Ishikawa (cell line): Measurements from ENCODE around the gene ZNF609.

Experiments
- CEBPB ChIP-seq: IDR thresholded peaks from 2 replicates; pipeline ENCODE4 v1.6.1; 2012
- CREB1 ChIP-seq: IDR thresholded peaks from 2 replicates; pipeline ENCODE4 v1.6.1; 2012; ENCODE audit warnings: low read depth
- EGR1 ChIP-seq: IDR thresholded peaks from 2 replicates; pipeline ENCODE4 v1.6.1; 2012
- EP300 ChIP-seq: IDR thresholded peaks from 2 replicates; pipeline ENCODE4 v1.6.1; 2012; ENCODE audit warnings: borderline replicate concordance
- FOXM1 ChIP-seq: IDR thresholded peaks from 2 replicates; pipeline ENCODE4 v1.6.1; 2012; ENCODE audit warnings: low read depth, borderline replicate concordance
- NFIC ChIP-seq: IDR thresholded peaks from 2 replicates; pipeline ENCODE4 v1.6.1; 2012
- RAD21 ChIP-seq: IDR thresholded peaks from 2 replicates; pipeline ENCODE4 v1.6.1; 2012; ENCODE audit warnings: low read depth
- TAF1 ChIP-seq: IDR thresholded peaks from 2 replicates; pipeline ENCODE4 v1.6.1; 2012; ENCODE audit warnings: low read depth, mild to moderate bottlenecking
- TCF12 ChIP-seq: IDR thresholded peaks from 2 replicates; pipeline ENCODE4 v1.6.1; 2012; ENCODE audit warnings: low read depth
- TEAD4 ChIP-seq: IDR thresholded peaks from 2 replicates; pipeline ENCODE4 v1.6.1; 2012
- USF1 ChIP-seq: IDR thresholded peaks from 2 replicates; pipeline ENCODE4 v1.6.1; 2012
- YY1 ChIP-seq: IDR thresholded peaks from 2 replicates; pipeline ENCODE4 v1.6.1; 2012; ENCODE audit warnings: low read depth
- ZBTB7A ChIP-seq: IDR thresholded peaks from 2 replicates; pipeline ENCODE4 v1.6.1; 2012; ENCODE audit warnings: low read depth
- TF ChIP-seq, protein P1 (sequence below): IDR thresholded peaks from 2 replicates; pipeline ENCODE4 v1.6.1; 2012
- TF ChIP-seq, protein P2 (sequence below): IDR thresholded peaks from 2 replicates; pipeline ENCODE4 v1.6.1; 2012; ENCODE audit warnings: low read depth, mild to moderate bottlenecking

Gene ZNF609

DNA sequence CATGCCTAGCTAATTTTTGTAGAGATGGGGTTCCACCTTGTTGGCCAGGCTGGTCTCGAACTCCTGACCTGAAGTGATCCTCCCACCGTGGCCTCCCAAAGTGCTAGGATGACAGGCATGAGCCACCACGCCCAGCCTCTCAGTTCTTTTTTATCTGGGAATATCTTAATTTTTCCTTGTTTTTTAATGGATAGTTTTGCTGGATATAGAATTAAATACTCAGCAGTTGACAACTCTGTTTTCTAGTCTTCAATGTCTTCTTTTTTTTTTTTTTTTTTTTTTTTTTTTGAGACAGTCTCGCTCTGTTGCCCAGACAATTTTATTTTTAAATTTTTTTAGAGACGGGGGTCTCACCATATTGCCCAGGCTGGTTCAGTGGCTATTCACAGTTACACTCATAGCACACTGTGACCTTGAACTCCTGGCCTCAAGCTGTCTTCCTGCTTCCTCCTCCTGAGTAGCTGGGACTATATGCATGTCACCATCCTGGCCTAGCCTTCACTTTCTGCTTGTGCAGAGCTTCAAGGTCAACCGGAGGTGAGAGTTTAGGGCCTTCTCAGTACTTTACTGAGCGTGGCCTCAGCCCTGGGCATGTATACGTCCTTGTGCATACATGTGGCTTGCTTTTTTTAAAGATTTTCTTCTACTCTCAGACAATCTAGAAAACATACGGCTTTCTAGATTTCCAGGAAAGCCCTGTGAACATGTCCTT lies 120.5 kb downstream of the ZNF609 start:
- TF ChIP-seq TEAD4, result no peak
- no peak for TF ChIP-seq TCF12
- TF ChIP-seq YY1, result no peak
- no peak for TF ChIP-seq CREB1
- TF ChIP-seq TAF1, result no peak

DNA sequence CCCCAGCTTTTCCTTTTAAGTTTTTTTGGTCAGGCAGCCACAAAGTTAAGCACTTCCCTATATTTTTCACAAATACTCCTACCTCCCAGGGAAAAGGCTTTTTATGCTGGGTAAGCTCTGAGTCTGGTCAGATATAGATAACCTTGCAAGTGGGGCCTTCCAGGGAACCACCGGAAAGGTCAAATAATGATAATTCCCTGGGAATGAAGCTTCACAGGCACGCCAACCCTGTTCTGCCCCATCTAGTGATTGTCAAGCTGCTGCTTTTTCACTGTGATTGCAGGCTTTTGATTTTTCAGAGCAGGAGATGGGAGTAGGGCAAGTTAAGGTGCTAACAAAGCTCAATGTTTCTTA lies 121.0 kb downstream of the ZNF609 start:
- TF ChIP-seq CEBPB (no peak), NFIC (no peak), TCF12 (no peak), TAF1 (no peak), CREB1 (no peak), TEAD4 (no peak), USF1 (no peak), RAD21 (no peak), EP300 (no peak), ZBTB7A (no peak), YY1 (no peak), FOXM1 (no peak), EGR1 (no peak)
- TF ChIP-seq, protein P1, sequence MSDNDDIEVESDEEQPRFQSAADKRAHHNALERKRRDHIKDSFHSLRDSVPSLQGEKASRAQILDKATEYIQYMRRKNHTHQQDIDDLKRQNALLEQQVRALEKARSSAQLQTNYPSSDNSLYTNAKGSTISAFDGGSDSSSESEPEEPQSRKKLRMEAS, result no peak
- TF ChIP-seq, protein P2, sequence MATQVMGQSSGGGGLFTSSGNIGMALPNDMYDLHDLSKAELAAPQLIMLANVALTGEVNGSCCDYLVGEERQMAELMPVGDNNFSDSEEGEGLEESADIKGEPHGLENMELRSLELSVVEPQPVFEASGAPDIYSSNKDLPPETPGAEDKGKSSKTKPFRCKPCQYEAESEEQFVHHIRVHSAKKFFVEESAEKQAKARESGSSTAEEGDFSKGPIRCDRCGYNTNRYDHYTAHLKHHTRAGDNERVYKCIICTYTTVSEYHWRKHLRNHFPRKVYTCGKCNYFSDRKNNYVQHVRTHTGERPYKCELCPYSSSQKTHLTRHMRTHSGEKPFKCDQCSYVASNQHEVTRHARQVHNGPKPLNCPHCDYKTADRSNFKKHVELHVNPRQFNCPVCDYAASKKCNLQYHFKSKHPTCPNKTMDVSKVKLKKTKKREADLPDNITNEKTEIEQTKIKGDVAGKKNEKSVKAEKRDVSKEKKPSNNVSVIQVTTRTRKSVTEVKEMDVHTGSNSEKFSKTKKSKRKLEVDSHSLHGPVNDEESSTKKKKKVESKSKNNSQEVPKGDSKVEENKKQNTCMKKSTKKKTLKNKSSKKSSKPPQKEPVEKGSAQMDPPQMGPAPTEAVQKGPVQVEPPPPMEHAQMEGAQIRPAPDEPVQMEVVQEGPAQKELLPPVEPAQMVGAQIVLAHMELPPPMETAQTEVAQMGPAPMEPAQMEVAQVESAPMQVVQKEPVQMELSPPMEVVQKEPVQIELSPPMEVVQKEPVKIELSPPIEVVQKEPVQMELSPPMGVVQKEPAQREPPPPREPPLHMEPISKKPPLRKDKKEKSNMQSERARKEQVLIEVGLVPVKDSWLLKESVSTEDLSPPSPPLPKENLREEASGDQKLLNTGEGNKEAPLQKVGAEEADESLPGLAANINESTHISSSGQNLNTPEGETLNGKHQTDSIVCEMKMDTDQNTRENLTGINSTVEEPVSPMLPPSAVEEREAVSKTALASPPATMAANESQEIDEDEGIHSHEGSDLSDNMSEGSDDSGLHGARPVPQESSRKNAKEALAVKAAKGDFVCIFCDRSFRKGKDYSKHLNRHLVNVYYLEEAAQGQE, result no peak

DNA sequence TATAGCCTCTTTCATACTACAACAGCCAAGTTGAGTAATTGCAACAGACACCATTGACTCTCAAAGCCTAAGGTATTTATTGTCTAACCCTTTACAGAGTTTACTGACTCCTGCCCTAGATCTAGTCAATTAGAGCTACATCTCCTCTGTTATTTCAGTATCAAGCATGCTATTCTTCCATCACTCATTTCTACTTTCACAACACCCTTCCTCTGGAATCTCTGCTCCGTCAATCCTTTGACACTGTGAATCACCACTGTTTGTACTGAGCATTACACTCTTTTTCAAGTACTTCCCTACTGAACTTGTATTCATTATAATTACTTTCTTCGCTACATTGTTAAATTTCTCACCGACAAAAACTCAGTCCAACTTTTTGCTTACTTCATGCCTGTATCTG lies 121.8 kb downstream of the ZNF609 start:
- no peak for TF ChIP-seq TEAD4
- no peak for TF ChIP-seq EP300
- TF ChIP-seq TAF1, result no peak
- TF ChIP-seq EGR1, result no peak
- no peak for TF ChIP-seq ZBTB7A
- TF ChIP-seq, protein P2, result no peak
- no peak for TF ChIP-seq YY1
- TF ChIP-seq CREB1, result no peak
- TF ChIP-seq FOXM1, result no peak
- TF ChIP-seq, protein P1, result no peak
- no peak for TF ChIP-seq RAD21

DNA sequence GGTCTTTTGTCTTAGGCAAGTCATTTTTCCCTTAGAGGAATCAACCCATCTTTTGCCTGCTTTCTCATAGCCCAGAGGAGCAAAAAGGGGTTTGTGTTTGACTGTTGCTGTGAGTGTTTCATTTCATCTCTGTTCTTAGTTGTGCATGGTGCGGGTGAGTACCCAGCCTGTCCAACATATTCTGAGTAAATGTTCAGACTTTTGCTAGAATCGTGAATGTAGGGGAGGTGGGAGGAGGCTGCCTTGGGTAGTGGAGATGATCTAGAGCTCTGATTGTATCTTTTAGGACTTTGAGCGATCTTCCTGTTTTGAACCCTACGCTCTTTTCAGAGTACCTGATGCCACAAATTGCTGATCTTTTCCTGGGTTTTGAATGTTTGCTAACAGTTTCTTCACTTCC lies 123.1 kb downstream of the ZNF609 start:
- TF ChIP-seq EP300 (no peak), FOXM1 (no peak), NFIC (no peak), USF1 (no peak), EGR1 (no peak), RAD21 (no peak), TEAD4 (no peak), TAF1 (no peak), CREB1 (no peak), ZBTB7A (no peak), CEBPB (no peak), TCF12 (no peak), YY1 (no peak)
- TF ChIP-seq, protein P2, result no peak
- TF ChIP-seq, protein P1, result no peak
